ENCODE measurements around the gene SEMA4G. TPM values are rescaled to one million over a fixed set of nuclear protein-coding genes. Genes with fewer than 3 reads are reported as not detected.

Gene SEMA4G
- polyA plus RNA-seq, 1 donor from 2014 or later, result 1.7 TPM

DNA sequence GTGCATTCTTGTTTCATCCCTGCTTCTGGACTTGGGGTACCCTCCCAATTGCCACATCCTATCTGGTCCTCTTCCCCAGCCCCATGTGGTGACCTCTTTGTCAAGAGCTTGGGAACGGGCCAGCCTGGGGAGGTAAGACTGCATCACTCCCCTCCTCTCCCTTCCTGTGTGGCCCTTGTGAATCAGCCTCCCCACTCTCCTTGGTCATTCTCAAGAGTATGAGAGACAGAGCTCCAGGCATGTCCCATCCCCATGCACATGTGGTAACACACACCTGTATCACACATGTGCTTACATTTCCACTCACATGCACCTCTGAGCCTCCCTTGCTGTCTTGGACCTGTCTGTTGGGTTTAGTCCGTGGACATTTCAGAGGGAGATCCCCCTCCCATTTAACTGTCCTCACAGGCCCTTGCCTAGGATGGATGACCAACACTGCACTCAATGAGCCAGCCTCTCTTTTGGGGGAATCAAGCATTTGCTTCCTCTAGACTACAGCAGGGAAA, 15.4 kb downstream of the SEMA4G start:
- H3K36me3 ChIP-seq (ENCODE audit: insufficient read depth, low read length), result no peaks in the 10 kb centered on the region
- H3K27ac ChIP-seq (ENCODE audit: low read length), result no peak overlapping the region

DNA sequence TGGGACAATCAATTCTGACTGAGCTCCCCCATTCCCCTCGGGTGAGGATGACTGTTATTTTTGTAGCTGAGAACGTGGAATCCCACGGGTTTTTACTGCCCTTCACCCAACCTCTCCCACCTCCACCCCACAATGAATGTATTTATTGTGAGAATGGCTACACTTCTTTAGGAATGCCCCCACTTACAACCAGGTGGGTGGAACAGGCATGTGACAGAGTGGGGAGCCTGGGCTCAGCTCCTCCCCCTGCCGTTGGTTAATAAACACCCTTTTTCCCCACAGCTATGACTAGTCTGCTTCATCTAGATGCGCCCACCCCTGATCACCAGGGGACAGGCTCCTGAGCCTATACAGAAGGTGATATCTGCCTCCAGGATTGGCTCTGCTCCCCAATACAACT, 16.0 kb downstream of the SEMA4G start:
- no peaks in the 10 kb centered on the region for H3K9me2 ChIP-seq (ENCODE audit: insufficient read depth, low read length)
- no peak overlapping the region for H3K27ac ChIP-seq (ENCODE audit: low read length)
- no peaks in the 10 kb centered on the region for H4K20me1 ChIP-seq (ENCODE audit: insufficient read depth)
- no peak overlapping the region for H3K4me3 ChIP-seq (ENCODE audit: low read length)
- no peak overlapping the region for H2AFZ ChIP-seq (ENCODE audit: low read depth, low read length)
- H3K79me2 ChIP-seq (replicated peaks; ENCODE audit: insufficient read depth, low read length), result peaks cover 12% of the 10 kb centered on the region
- TF ChIP-seq EP300 (conservative IDR thresholded peaks at IDR 0.05; ENCODE audit: poor library complexity, severe bottlenecking), result no peak
- TF ChIP-seq SMC3 (conservative IDR thresholded peaks at IDR 0.05; ENCODE audit: poor library complexity), result no peak
- TF ChIP-seq TAF1 (IDR thresholded peaks at IDR 0.05; ENCODE audit: low read depth), result no peak
- no peak for TF ChIP-seq POLR2AphosphoS5 (IDR thresholded peaks at IDR 0.05)
- no peak for TF ChIP-seq RAD21 (conservative IDR thresholded peaks at IDR 0.05)
- TF ChIP-seq, protein P1, sequence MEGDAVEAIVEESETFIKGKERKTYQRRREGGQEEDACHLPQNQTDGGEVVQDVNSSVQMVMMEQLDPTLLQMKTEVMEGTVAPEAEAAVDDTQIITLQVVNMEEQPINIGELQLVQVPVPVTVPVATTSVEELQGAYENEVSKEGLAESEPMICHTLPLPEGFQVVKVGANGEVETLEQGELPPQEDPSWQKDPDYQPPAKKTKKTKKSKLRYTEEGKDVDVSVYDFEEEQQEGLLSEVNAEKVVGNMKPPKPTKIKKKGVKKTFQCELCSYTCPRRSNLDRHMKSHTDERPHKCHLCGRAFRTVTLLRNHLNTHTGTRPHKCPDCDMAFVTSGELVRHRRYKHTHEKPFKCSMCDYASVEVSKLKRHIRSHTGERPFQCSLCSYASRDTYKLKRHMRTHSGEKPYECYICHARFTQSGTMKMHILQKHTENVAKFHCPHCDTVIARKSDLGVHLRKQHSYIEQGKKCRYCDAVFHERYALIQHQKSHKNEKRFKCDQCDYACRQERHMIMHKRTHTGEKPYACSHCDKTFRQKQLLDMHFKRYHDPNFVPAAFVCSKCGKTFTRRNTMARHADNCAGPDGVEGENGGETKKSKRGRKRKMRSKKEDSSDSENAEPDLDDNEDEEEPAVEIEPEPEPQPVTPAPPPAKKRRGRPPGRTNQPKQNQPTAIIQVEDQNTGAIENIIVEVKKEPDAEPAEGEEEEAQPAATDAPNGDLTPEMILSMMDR (IDR thresholded peaks at IDR 0.05; ENCODE audit: poor library complexity, severe bottlenecking), result no peak
- TF ChIP-seq, protein P2, sequence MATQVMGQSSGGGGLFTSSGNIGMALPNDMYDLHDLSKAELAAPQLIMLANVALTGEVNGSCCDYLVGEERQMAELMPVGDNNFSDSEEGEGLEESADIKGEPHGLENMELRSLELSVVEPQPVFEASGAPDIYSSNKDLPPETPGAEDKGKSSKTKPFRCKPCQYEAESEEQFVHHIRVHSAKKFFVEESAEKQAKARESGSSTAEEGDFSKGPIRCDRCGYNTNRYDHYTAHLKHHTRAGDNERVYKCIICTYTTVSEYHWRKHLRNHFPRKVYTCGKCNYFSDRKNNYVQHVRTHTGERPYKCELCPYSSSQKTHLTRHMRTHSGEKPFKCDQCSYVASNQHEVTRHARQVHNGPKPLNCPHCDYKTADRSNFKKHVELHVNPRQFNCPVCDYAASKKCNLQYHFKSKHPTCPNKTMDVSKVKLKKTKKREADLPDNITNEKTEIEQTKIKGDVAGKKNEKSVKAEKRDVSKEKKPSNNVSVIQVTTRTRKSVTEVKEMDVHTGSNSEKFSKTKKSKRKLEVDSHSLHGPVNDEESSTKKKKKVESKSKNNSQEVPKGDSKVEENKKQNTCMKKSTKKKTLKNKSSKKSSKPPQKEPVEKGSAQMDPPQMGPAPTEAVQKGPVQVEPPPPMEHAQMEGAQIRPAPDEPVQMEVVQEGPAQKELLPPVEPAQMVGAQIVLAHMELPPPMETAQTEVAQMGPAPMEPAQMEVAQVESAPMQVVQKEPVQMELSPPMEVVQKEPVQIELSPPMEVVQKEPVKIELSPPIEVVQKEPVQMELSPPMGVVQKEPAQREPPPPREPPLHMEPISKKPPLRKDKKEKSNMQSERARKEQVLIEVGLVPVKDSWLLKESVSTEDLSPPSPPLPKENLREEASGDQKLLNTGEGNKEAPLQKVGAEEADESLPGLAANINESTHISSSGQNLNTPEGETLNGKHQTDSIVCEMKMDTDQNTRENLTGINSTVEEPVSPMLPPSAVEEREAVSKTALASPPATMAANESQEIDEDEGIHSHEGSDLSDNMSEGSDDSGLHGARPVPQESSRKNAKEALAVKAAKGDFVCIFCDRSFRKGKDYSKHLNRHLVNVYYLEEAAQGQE (IDR thresholded peaks at IDR 0.05; ENCODE audit: borderline replicate concordance), result no peak
- TF ChIP-seq EZH2 (IDR thresholded peaks at IDR 0.05; ENCODE audit: borderline replicate concordance, insufficient read depth, low read length, poor library complexity, severe bottlenecking), result no peak
- TF ChIP-seq MXI1 (conservative IDR thresholded peaks at IDR 0.05; ENCODE audit: poor library complexity, severe bottlenecking), result no peak
- H3K4me2 ChIP-seq (ENCODE audit: low read length), result no peak overlapping the region
- H3K9me3 ChIP-seq (ENCODE audit: low read length), result no peaks in the 10 kb centered on the region
- no peaks in the 10 kb centered on the region for H3K27me3 ChIP-seq (ENCODE audit: insufficient read depth, low read depth, low read length)
- no peaks in the 10 kb centered on the region for H3F3A ChIP-seq (ENCODE audit: insufficient read depth, low read length, poor library complexity, severe bottlenecking)
- no peak overlapping the region for H3K9ac ChIP-seq (ENCODE audit: low read length)
- H3K36me3 ChIP-seq (ENCODE audit: insufficient read depth, low read length), result no peaks in the 10 kb centered on the region

More for the DNA sequence above, 15.4 kb downstream of the SEMA4G start:
- no peak overlapping the region for H3K4me3 ChIP-seq (ENCODE audit: low read length)
- H3K9me2 ChIP-seq (ENCODE audit: insufficient read depth, low read length), result no peaks in the 10 kb centered on the region
- H3K9me3 ChIP-seq (ENCODE audit: low read length), result no peaks in the 10 kb centered on the region
- H3F3A ChIP-seq (ENCODE audit: insufficient read depth, low read length, poor library complexity, severe bottlenecking), result no peaks in the 10 kb centered on the region
- H3K27me3 ChIP-seq (ENCODE audit: insufficient read depth, low read depth, low read length), result no peaks in the 10 kb centered on the region
- H3K79me2 ChIP-seq (replicated peaks; ENCODE audit: insufficient read depth, low read length), result peaks cover 12% of the 10 kb centered on the region
- no peak overlapping the region for H2AFZ ChIP-seq (ENCODE audit: low read depth, low read length)
- TF ChIP-seq MXI1 (conservative IDR thresholded peaks at IDR 0.05; ENCODE audit: poor library complexity, severe bottlenecking), result no peak
- no peak for TF ChIP-seq EP300 (conservative IDR thresholded peaks at IDR 0.05; ENCODE audit: poor library complexity, severe bottlenecking)
- TF ChIP-seq SMC3 (conservative IDR thresholded peaks at IDR 0.05; ENCODE audit: poor library complexity), result no peak
- TF ChIP-seq, protein P2 (IDR thresholded peaks at IDR 0.05; ENCODE audit: borderline replicate concordance), result no peak
- no peak for TF ChIP-seq TAF1 (IDR thresholded peaks at IDR 0.05; ENCODE audit: low read depth)
- TF ChIP-seq EZH2 (IDR thresholded peaks at IDR 0.05; ENCODE audit: borderline replicate concordance, insufficient read depth, low read length, poor library complexity, severe bottlenecking), result no peak
- TF ChIP-seq RAD21 (conservative IDR thresholded peaks at IDR 0.05), result no peak
- TF ChIP-seq, protein P1 (IDR thresholded peaks at IDR 0.05; ENCODE audit: poor library complexity, severe bottlenecking), result no peak
- TF ChIP-seq POLR2AphosphoS5 (IDR thresholded peaks at IDR 0.05), result no peak
- no peak overlapping the region for H3K9ac ChIP-seq (ENCODE audit: low read length)
- no peaks in the 10 kb centered on the region for H4K20me1 ChIP-seq (ENCODE audit: insufficient read depth)
- no peak overlapping the region for H3K4me2 ChIP-seq (ENCODE audit: low read length)
